HG03520 (cell line): Measurements from ENCODE around the gene B3GNT2.

Experiments
- ATAC-seq: cut with Tn5 transposase; IDR thresholded peaks from one replicate; pipeline ENCODE4 v1.9.1; 2021; ENCODE audit warnings: mild to moderate bottlenecking, moderate library complexity; ENCODE audit not compliant: unreplicated experiment

The B3GNT2 gene

DNA sequence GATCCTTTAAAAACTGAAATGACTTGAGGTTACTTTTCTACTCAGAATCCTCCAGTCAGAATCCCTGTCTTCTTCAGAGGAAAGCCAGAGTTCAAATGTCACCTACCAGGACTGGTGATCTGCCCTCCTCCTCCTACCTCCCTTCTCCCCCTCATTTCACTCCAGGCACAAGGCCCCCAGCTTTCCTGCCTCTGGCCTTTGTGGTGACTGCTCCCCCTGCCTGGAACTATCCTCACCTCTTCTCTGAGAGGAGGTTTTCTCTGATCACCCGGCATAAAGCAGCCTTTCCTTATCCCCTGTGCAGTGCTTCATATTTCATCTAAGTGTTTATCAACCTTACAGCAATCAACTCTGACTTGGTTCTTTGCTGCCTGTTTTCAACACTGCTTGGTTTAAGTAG lies 6.8 kb downstream of the B3GNT2 start:
- ATAC-seq, result no peak

DNA sequence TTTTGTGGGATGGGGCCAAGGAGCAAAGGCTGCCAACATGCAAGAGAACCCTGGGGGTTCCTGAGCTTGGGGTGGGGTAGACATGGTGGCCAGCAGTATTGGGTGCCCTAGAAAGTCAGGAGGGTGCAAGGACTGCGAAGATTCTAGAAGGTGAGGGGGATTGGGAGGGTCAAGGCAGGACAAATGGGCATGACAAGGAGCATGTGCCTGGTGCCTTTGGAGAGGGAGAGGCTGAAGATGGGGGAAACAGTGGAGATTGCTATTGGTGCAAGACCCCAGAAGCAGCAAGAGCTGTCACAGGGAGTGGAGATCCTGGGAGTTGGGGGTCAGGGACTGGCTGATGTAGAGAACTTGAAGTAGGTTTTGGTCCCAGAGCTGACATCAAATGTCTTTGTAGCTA lies 7.5 kb downstream of the B3GNT2 start:
- ATAC-seq, result no peak

- no peak for ATAC-seq
These were observed 9.1 kb downstream of the B3GNT2 start for GRCh38 chr2:62204998-62205496.

GRCh38 chr2:62205554-62205953 lies 9.6 kb downstream of the B3GNT2 start:
- ATAC-seq, result no peak

DNA sequence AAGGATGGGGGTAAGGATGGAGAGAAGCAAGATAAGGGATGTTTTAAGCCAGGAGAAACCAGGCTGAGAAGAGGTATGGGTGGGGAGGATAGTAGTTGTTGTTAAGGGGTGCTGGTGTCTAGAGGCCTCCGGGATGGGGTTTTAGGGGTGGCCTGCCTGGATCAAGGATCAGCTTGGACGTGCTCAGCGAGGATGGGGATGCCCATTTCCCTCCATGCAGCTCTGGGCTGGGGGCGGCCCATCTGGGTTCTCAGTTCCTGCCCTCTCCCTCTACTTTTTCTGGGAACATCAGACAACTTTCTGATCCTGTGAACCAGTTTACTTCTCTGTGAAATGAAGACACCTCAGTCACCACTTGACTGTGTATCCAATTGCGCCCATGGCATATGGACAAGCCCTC lies 10.1 kb downstream of the B3GNT2 start:
- ATAC-seq, result no peak

GRCh38 chr2:62207491-62207890 lies 11.6 kb downstream of the B3GNT2 start:
- no peak for ATAC-seq

DNA sequence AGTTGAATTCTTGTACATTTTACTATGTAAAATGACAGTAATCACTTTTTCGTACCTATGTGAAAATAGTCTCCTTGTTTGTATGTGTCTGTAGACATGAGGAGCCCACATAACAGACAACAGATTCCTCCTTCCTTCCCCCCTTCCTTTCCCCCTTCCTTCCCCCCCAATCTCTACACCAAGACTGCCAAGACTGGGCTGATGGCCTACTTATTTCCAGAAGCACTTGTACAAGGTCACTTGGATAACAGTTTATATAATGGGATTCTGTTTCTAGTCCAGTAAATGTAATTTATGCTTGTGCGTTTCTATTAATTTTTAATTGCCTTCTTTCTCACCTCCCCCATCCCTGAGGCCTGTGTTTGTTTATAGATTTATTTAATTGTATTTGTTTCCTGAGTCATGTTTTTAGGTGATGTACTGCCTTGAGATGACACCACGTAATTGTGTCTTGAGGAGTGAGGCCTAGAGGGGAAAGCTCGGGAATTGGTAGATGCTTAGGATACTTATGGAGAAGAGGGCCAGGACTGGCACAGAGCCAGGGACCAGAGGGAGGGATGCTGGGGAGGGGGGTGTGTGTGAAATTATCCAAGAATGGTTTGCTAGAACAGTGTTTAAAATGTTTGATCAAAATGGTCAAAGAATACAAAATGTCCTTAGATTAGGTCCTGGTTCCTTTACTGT lies 12.3 kb downstream of the B3GNT2 start:
- no peak for ATAC-seq

- ATAC-seq, result no peak
These were observed 12.8 kb downstream of the B3GNT2 start for GRCh38 chr2:62208758-62209114.

- no peak for ATAC-seq
These were observed 13.6 kb downstream of the B3GNT2 start for GRCh38 chr2:62209427-62209991.

DNA sequence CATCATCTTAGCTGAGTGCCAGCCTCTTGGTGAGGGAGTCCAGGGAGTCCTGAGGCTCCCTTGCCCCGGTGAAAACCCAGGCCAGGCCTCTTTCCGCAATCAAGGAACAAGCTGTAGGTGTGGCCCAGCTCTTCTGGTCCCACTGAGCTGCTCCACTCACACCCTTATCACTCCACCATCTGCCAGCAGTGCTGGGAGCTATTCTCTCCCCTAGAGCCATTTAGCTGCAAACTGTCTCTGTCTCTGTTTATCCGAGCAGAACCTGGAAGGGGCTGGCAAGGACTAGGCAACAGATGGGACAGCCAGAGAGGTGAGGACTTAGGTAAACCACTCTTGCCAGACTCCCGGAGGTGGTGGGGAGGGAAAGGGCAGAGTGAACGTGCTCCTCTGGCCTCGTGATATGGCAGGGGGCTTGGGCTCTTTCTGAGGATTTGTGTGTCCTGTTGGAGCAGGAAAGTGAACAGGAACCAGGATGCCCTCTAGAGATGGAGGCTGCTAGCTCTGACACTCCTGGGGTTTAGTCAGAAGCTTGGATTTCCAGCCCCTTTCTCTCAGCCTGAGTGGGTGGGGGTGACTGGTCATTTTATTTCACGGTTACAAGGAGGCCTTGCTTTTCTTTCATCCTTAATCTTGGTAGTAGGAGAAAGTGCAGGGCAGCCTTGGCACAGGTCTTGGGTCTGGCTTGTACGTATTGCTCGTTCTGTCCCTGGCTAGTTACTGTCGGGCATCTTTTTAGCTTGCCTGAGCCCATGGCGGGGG lies 19.6 kb downstream of the B3GNT2 start:
- no peak for ATAC-seq

DNA sequence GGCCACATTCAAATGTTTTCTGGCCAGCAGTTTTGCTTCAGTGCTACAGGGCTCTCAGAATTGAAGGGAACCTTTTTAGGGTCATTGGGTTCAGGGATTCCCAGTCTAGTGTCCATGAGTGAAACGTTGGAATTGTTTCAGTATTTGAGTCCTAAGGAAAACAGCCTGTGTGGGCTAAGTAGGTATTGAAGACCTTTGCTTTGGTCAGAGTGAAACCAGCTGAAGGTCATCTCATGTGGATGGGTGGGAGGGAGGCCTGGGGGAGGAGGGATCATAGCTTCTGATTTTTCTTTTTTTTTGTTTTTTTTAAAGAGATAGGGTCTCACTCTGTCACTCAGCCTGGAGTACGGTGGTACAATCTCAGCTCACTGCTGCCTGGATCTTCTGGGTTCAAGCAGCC lies 20.2 kb downstream of the B3GNT2 start:
- no peak for ATAC-seq

- no peak for ATAC-seq
These were observed 20.7 kb downstream of the B3GNT2 start for GRCh38 chr2:62216616-62217015.

DNA sequence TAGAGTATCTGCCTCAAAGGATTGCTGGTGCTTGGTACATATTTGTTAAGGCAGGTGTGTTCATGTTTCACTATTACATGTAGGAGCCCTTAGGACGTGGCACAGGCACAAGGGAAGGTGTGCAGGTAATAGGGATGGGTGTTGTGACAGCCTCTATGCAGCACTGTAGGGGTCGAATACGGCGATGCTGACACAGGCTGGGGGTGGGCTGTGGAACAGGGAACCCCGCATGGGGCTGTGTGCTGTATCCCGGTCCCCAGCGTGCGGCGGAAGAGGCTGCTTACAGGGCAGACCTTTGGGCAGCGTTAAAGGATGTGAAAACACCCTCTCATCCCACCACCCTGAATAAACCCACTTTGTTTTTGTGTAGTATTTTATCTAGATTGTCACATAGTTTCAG lies 21.5 kb downstream of the B3GNT2 start:
- ATAC-seq, result no peak

GRCh38 chr2:62217970-62218369 lies 22.1 kb downstream of the B3GNT2 start:
- no peak for ATAC-seq

- ATAC-seq, result no peak
These were observed 23.7 kb downstream of the B3GNT2 start for GRCh38 chr2:62219407-62220159.

DNA sequence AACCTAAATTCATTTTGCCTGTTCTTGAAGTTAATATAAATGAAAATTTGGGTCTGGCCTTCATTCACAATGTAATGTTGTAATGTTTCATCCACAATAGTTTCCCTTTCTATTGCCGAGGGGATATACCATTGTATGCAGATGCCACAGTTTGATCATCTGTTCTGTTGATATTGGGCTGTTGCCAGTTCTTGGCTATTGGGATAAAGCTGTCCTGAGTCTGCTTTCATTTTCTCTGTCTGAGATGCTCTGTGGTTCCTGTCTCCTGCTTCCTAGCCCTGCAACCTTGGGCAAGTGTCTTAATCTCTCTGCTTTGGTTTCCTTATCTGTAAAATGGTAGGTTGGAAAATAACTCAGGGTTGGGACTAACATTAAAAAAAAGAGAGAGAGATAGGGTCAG lies 25.2 kb downstream of the B3GNT2 start:
- no peak for ATAC-seq

GRCh38 chr2:62222171-62222570 lies 26.3 kb downstream of the B3GNT2 start:
- no peak for ATAC-seq

DNA sequence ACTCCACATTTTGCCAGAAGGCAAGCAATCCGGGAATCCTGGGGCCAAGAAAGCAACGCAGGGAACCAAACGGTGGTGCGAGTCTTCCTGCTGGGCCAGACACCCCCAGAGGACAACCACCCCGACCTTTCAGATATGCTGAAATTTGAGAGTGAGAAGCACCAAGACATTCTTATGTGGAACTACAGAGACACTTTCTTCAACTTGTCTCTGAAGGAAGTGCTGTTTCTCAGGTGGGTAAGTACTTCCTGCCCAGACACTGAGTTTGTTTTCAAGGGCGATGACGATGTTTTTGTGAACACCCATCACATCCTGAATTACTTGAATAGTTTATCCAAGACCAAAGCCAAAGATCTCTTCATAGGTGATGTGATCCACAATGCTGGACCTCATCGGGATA lies 26.8 kb downstream of the B3GNT2 start:
- no peak for ATAC-seq

DNA sequence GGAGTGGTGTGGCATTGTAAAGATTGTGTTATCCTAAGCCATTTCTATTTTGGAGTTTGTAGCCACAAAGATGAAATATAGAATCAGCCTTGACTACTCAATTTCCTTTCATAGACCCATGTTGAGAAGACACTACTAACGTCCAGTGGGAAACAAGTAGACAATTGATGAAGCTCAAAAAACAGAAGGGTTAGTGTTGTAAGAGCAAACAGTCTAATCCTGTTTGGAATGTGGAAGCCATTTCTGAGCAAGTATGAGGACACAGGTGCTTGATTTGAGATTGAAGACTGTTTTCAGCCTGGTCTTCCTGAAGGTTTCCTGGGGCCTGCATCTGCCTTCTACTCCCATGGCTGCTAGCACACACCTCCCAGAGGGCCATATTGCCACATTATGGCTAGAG lies 29.1 kb downstream of the B3GNT2 start:
- ATAC-seq, result no peak

GRCh38 chr2:62227386-62228075 lies 31.6 kb downstream of the B3GNT2 start:
- ATAC-seq, result no peak

DNA sequence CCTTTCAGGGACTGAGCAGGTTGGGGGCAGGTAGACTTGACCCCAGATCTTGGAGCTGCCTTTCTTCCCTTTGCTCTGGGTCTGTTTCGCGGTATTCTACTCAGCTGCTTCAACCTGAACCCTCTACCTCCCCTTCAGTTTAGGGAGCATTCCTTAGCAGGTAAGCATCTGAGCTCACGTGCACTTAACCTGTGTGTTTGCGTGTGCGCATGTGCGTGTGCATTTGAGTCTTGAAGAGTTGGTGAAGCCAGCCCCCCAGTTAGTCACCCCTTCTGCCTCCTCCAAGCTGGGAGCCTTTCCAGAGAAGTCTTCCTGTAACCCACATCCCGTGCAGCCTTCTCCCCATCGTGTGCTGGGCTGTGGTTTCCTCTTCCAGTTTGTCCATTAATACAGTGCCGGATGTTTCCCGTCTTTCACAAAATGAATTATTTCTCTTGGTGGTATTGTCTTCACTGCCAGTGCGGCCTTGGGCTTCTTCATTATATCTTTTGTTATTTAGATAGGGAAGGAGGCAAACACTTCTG lies 33.2 kb downstream of the B3GNT2 start:
- no peak for ATAC-seq
